ENCODE measurements around the gene REV3L.

DNA sequence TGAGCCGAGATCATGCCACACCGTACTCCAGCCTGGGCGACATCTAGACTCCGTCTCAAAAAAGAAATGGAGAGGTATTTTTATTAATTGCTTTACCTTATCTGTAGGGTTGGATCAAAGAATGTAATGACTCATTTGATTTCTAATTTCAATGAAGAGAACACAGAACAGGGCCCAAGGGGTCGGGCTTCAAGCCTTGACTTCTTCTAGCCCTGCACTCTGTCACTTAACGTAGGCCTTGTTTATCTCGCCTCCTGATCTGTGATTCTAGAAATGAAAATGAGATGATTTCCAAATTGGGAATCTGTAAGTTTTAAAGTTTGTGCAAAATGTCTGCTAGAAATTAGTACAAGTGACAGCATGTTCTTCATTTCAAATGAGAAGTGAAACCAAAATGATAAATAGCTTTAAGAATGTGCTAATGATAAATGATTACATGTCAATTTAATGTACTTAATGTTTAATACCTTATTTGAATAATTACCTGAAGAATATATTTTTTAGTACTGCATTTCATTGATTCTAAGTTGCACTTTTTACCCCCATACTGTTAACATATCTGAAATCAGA is 215.2 kb downstream of the REV3L start:
- TF ChIP-seq POLR2AphosphoS5 (IDR thresholded peaks at IDR 0.05; ENCODE audit: borderline replicate concordance, low read depth, low read length) (no peak), EZH2 (IDR thresholded peaks at IDR 0.05) (no peak)

Data from SK-N-MC (cell line).